Prostate gland (tissue), 2 donors: Measurements from ENCODE around the gene POLDIP3.
"Not testable (repeated sequence)": the region's sequence is repeated elsewhere in the genome, so short reads cannot be mapped to it uniquely, and the experiment has no call there.

Experiments
- POLR2A ChIP-seq: fragments of 450-650 bp; IDR thresholded peaks from one replicate; pipeline ENCODE4 v1.6.1; 2016; ENCODE audit warnings: antibody characterized with exemption, mild to moderate bottlenecking
- POLR2AphosphoS5 ChIP-seq: sonication (generic); formaldehyde crosslinking; IDR thresholded peaks from one replicate; pipeline ENCODE4 v1.6.1; 2017; ENCODE audit warnings: antibody characterized with exemption
- TF ChIP-seq, protein P1 (sequence below), 4 experiments: fragments of 200-600 bp in 2 of 4; fragments of 450-650 bp in 2 of 4; sonication (generic) in 2 of 4; IDR thresholded peaks; 1 replicate in 3 of 4; 2 replicates in 1 of 4; pipeline ENCODE4 v1.5.1; 2016 to 2019; ENCODE audit warnings: antibody characterized with exemption in 4 of 4, mild to moderate bottlenecking in 2 of 4, moderate library complexity in 2 of 4

DNA sequence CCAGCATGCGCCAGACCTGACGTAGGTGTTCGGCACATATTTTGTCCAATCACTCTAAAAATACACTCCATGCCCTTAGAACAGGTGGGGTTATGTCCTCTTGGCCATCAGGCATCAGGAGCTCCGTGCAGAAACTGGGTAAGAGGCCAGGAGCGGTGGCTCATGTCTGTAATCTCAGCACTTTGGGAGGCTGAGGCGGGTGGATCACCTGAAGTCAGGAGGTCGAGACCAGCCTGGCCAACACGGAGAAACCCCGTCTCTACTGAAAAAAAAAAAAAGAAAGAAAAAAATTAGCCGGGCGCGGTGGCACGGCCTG, 1.1 kb upstream of the POLDIP3 start:
- TF ChIP-seq, protein P1, sequence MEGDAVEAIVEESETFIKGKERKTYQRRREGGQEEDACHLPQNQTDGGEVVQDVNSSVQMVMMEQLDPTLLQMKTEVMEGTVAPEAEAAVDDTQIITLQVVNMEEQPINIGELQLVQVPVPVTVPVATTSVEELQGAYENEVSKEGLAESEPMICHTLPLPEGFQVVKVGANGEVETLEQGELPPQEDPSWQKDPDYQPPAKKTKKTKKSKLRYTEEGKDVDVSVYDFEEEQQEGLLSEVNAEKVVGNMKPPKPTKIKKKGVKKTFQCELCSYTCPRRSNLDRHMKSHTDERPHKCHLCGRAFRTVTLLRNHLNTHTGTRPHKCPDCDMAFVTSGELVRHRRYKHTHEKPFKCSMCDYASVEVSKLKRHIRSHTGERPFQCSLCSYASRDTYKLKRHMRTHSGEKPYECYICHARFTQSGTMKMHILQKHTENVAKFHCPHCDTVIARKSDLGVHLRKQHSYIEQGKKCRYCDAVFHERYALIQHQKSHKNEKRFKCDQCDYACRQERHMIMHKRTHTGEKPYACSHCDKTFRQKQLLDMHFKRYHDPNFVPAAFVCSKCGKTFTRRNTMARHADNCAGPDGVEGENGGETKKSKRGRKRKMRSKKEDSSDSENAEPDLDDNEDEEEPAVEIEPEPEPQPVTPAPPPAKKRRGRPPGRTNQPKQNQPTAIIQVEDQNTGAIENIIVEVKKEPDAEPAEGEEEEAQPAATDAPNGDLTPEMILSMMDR (IDR thresholded peaks at IDR 0.05): not testable (repeated sequence)
- TF ChIP-seq POLR2AphosphoS5, POLR2A: not testable (repeated sequence)
